ENCODE results near the gene RSPO1.

DNA sequence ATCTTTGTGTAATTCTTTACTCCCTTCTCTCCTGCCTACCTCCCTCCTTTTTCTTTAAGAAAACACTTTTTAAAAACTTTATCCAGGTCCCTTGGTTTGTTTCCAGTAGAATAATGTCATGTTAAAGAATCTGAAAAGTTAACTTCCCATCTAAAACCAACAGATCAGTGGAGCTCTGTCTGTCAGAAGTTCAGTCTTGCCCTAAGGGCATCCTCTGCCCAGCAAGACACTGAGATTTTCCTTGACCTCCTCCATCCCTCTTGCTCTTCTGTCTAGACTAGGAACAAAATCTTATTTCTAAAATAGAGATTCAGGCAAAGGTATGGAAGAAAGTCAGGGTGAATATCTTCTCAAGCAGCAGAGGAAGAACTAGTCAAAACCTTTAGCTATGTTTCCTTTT, 33.3 kb downstream of the RSPO1 start:
- TF ChIP-seq, protein P1, sequence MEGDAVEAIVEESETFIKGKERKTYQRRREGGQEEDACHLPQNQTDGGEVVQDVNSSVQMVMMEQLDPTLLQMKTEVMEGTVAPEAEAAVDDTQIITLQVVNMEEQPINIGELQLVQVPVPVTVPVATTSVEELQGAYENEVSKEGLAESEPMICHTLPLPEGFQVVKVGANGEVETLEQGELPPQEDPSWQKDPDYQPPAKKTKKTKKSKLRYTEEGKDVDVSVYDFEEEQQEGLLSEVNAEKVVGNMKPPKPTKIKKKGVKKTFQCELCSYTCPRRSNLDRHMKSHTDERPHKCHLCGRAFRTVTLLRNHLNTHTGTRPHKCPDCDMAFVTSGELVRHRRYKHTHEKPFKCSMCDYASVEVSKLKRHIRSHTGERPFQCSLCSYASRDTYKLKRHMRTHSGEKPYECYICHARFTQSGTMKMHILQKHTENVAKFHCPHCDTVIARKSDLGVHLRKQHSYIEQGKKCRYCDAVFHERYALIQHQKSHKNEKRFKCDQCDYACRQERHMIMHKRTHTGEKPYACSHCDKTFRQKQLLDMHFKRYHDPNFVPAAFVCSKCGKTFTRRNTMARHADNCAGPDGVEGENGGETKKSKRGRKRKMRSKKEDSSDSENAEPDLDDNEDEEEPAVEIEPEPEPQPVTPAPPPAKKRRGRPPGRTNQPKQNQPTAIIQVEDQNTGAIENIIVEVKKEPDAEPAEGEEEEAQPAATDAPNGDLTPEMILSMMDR (optimal IDR thresholded peaks at IDR 0.05 in 1 of 3, IDR thresholded peaks at IDR 0.05 in 1 of 3, conservative IDR thresholded peaks at IDR 0.05 in 1 of 3; ENCODE audit: extremely low read depth in 1 of 3, insufficient read depth in 2 of 3, low read length in 3 of 3): no peak
- TF ChIP-seq EZH2 (IDR thresholded peaks at IDR 0.05; ENCODE audit: low read length): no peak

All from keratinocyte (primary cell).